ENCODE results near the gene NCAM1.
"Not testable (repeated sequence)": the region's sequence is repeated elsewhere in the genome, so short reads cannot be mapped to it uniquely, and the experiment has no call there.

NCAM1 gene

DNA sequence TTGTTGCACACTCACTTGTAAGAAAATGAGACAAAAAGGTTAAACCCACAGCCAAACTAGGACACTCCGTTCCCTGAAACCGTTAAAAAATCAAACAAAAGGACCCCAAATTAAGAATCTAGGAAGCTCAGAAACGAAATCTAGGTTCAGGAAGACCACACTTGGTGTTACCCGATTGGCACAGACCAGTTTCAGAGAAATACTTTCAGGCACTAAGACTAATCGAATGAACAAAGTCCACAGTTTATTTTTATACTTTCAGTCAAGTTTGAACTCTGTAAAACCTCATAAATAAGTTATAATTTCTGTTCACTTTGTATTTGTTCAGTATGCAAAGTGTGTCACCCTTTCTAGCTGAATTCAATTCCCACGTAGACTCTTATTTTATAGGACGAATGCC is 314.4 kb downstream of the NCAM1 start:
- no peak for DNase-seq (ENCODE audit: low read depth in 2 of 2)

DNA sequence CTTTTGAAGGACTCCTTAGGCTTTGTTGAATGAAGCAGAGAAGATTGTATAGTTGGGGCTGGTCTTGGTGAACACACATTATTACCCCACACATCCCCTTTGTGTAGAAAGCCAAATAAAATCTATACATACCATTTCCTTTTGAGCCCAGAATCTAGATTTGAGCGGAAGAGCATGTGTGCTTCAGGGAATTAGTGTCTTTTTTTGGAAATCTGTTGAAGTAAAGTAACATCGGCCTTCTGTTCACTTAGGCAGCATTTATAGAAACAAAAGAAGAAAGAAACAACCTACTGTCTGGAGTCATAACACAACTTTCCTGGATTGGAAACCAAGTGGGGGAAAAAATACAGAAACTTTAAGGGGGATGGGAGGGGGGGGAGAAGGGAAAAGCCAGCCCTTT is 315.2 kb downstream of the NCAM1 start:
- no peak for DNase-seq (ENCODE audit: low read depth in 2 of 2)

DNA sequence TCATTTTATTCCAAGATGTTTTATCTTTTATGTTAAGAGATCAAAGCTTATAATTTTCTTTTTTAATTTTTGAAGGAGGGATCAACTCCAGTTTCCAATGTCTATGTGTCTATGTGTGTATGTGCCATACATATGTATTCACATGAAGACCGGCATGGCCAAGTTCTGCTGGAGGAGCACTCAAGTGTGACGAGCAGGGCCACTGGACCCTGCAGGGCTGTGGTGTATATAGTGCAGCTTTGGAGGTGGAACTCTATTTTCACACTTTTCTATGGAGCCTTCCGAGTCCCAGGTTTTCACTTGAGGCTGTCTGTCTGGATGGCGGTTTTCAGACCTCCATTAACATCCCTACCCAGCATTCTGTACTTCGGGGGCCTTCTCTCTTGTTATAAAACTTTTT is 316.7 kb downstream of the NCAM1 start:
- DNase-seq (ENCODE audit: low read depth in 2 of 2), result no peak

DNA sequence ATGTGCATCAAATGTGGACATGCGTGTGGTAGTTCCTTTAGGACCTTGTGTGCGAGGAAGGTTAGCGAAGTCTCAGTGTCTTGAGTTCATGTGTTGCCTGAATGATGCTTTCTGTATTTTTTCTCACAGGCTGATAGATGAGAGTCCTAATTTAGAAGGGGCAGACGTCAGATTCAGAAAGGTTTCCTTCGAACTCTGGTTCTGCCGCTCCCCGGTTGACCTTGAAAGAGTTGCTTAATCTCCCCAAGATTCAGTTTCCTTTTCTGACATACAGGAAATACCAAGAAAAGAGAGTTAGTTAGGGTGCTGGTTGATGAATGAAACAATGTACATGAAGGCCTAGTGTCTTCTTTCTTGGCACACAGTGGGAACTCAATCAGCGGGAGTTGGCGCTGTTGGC is 317.3 kb downstream of the NCAM1 start:
- no peak for DNase-seq (ENCODE audit: low read depth in 2 of 2)

DNA sequence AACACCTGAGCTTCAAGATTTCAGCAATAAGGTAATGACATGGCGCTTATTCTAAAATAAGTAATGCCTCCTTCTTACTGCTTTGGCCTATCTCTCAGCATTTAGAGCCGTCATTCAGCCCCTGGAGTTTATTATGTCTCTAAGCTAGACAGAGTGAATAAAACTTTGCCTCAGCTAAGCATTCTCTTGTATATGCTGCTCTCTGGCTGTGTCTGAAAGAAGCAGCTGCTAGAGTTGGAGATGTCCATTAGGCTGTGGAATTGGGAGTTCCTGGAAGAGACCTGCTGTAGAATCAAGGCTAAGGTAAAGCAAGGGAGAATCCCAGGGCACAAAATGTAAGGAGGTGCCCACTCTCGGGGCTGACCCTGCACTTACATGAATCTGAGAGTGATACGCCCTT is 317.7 kb downstream of the NCAM1 start:
- no peak for DNase-seq (ENCODE audit: low read depth in 2 of 2)

DNA sequence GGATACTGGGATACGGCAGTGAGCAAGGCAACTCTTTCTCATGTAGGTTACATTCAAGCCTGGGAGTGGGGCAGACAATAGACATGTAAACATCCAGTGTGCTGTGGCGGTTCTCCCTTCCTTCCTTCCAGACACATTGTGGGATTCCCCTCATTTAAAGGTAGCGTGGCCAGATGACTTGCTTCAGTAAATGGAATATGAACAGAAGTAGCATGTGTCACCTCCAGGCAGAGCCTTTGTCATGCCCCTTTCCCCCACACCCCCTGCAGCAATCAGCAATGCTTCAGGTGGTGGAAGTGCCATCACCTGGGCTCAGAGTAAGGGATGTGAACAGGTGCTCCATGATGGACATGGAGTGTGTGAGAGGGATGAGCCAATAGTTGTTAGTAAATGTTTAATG is 318.4 kb downstream of the NCAM1 start:
- DNase-seq (ENCODE audit: low read depth in 2 of 2), result no peak

DNA sequence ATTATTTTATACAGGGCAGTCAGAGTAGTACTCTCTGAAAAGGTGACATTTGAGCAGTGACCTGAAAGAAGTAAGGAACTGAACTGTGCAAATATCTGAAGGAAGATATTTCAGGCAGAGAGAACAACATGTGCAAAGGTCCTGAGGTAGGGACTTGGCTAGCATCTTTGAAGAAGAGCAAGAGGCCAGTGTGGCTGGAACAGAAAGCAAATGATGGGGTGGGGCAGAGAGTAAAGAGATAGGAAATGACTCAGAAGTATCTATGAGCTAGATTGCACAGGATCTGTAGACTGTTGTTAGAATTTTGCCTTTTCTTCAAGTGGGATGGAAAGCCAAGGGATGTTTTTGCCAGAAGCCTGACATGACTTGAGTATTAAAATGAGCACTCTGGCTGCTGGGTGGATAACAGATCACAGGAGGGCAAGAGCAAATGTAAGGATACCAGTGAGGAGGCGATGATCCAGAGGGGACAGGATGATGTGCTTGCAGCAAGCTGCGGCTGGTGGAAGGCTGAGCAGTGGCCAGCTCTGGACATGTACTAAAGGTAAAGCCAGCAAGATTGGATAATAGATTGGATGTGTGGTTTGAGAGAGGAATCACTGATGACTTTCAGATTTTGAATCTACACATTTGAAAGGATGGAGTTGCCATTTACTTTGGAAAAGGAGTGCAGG is 320.0 kb downstream of the NCAM1 start:
- no peak for DNase-seq (ENCODE audit: low read depth in 2 of 2)

DNA sequence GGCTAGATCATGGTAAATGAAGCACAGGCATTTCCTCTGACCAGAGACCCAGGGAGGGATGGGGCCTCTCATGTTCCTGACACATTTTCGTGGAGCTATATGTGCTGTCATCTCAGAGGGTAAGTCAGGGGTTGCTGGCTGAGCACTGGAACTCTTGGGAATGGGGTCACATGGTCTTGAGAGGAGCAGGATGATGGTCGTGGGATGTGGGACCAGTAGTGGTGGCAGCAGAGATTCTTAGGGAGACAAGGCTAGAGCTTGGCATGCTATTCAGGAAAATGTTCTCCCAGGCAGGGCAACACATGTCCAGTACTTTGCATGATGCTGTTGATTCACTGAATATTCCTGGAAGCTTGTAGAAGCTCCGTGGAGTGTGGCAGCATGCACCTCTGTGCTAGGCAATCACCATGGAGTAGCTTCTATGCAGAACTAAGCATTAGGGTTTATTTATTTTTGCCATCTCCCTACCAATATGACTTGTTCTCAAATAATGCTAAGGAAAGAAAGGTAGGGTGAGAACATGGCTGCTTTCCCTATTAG is 321.7 kb downstream of the NCAM1 start:
- no peak for DNase-seq (ENCODE audit: low read depth in 2 of 2)

DNA sequence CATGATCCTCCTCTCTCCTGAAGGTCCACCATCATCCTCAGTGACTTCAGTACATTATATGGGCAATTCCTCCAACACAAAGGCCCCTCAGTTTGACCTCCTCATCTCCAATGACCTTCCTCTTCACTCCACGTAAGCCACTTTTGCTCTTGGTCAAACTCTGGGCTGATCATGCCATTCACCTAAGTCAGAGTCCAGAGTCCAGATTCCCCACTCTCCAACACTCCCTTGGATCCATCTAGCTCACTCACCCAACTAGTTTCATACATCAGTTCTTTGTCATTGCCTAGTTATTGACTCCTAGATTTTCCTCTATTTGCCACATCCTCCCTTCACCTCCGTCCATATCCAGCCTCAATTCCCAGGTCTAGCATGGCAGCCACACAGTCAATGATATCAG is 322.7 kb downstream of the NCAM1 start:
- no peak for DNase-seq (ENCODE audit: low read depth in 2 of 2)

DNA sequence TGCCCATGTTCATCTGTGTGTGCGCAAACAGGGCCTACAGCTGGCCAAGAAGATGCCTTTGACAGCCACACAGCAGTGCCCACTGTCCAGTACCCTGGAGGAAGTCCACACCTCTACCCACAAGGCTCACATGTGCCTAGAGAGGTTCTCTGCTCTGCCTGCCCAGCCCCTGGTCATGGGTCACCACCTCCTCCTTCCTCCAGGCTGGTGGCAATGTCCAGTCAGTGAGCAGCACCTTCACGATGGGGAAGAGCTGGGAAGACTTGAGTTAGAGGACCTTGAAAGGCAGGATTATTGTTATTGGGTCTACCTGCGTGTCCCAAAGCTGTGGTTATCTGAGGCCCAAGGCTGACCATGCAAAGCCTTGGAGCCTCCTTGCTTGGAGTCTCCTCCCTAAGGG is 324.8 kb downstream of the NCAM1 start:
- DNase-seq (ENCODE audit: low read depth in 2 of 2), result no peak

DNA sequence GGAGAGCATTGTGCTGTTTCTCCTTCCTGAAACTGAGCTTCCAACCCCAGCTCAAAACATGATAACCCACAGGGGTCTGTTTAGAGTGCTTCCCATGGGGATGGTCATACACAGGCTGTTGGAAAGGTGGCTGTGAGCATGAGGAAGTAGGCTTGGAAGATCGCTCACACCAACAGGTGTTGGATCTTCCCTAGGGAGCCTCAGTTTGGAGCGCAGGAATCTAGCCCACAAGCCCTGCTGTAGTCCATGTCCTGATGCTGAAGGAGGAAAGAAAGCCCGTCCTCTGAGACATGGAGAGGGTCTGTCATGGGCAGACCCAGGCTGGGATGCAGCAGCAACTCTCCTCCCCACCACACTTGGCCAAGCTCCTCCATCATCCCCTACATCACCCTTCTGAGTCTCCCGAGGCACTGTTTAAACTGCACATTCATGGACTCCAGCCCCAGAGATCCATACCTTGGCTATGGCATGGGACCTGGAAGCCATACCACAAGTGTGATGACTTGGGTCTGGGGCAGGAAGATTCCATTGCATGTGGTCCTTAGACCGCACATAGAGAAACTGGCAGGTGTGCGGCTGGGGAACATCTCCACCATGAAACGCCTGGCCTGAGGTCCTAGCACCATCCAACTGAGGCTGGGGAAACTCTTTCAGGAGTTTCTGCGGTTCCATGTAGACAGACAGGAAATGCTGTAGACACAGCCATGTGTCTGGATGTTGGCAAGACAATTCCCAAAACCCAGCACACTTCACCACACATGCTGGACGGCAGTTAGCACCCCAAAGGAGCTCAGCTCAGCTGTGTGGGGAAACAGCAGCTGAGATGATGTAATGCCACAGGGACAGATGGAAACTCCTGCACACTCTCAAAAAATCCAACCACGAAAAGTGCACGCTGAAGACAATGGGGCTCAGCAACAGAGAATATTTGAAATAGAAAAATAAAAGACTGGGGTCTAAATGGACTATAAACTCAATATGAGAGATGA is 325.6 kb downstream of the NCAM1 start:
- peak; percentile 48 to 49 for DNase-seq (ENCODE audit: low read depth in 2 of 2)

DNA sequence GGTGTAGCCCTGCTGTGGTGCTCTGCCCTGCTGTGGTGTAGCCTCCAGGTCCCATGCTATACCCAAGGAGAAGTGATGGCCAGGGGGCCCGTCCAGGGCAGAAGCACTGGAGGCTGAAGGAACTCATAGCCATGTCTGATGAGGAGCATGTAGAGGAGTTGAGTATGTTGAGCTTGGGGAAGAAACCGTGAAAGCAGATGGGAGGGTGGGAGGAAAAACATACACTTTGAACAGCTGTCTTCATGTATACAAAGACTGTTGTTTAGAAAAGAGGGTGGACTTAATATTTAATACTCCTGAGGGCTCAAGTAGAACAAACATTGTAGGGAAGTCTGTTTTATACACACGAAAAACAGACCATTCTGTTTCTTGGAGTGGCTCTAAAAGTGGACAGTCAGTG is 326.6 kb downstream of the NCAM1 start:
- DNase-seq (ENCODE audit: low read depth in 2 of 2), result no peak

DNA sequence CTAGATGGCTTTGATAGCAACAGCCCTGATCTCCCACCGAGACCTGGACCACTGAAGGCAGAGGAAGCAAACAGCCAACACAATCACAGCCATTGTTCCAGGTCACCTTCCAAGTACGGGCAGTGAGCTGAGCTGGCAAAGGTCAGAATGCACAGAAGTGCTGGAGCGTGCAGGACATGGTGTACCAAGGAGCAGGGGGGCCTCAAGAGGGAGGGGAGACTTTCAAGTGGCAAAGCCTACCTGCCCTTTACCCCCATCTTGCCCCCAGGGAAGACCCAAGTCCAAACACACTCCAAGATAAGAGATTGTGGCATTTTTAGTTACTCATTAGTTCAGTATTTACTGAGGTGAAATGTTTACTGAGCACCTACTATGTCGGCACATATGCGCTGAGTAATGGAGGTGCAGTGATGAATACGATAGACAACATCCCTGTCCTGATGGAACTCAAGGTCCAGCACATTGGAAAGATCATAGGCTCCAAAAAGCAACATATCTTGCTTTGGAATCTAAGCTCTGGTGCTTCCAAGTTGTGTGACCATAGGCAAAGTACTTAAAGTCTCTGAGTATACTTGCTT is 327.2 kb downstream of the NCAM1 start:
- no peak for DNase-seq (ENCODE audit: low read depth in 2 of 2)

DNA sequence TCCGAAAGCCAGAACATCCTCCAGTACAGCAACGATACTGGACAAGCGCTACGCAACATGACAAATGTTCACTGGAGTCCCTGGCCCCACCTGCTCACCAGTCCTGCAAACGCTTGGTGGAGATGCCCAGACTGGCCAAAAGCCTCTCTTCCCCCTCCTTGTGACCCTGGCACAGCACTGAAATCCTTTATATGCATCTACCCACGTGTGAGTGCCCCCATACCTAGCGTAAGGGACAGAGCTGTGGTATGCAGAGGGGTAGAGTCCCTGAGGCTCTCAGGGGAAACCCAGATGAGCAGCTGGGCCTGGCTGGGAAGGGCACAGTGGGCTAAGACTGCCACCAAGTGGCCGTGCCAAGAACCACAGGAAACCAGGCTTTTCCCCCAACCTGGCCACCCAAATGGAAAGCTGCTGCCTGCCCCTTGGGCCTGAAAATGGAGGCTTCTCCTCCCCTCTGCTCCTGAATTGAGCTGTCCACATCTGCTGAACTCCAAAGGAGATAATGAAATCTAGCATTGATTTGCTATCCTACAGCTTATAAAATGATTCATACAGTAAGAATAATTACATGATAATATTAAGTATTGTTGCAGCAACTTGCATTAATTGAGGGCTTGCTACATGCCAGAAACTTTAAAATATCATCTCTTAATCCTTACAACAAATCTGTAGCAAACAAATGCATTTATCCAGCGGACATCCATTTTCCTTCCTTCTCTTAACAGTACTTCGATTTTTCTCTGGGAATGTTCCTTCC is 328.4 kb downstream of the NCAM1 start:
- peak; percentile 22 to 24 for DNase-seq (ENCODE audit: low read depth in 2 of 2)

DNA sequence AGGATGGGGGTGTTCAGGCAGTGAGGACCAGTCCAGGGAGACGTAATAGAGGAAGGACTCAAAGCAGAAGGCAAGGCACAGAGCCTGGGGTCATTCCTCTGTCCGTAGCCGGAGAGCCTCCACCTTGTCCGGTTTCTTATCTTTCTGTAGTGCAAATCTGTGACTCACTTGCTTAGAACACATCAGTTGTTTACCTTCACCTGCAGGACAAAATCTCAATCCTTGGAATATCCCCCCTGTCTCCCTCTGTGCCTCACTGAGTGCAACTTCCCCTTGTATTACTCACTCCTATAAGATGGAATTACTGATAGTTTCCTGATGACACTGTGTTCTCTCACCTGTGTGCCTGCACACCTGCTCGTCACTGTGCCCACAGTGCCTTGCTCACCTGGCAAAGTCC is 332.7 kb downstream of the NCAM1 start:
- DNase-seq (ENCODE audit: low read depth in 2 of 2), result no peak

DNA sequence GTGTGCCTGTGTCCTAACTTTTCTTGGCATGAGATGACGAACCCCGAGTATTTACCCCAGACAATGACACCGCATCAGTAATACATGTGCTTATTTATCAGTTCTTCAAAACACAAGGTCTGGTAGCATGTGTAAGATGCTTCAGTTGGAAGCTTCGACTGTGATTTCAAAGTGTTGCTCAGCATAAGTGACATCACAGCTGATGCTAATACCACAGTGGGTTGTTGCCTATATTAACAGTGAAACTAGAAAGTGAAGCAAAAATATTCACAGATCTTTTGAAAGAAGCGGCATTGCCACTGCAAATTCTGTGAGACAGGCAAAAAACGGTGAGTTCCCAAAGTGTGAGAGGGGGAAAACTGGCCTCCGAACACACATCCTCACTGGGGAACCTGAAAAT is 334.8 kb downstream of the NCAM1 start:
- DNase-seq (ENCODE audit: low read depth in 2 of 2), result no peak

DNA sequence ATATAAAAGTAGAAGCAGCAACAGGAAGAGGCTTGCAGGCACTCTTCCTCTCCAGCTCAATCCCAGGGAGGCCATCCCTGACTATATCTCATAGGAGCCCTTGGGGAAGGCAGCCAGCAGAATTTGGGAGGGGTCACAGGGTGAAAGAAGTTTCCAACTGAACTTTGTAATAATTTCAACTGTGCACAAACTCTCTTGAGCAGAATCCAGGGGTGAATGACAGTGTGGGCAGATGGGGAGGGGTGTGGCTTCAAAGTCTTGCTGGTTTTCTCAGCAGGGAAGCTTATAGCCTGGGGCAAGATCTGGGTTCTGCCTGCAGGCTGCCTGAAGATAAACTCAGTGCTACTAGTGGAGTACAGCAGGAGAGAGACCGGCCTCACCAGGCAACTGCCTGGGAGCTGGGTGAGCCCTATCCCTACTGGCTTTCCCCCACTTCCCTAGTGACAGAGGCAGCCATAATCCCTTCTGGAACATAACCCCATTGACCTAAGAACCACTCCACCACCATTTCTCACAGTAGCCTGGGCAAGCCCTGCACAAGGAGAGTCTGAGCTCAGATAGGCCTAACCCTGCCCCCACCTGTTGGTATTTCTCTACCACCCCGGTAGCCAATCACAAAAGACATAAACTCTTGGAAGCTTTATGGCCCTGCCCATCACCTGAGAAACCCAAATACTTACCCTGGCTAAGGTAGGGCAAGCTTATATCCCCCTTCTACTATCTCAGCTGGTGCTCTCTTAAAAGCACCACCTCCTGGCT is 335.4 kb downstream of the NCAM1 start:
- DNase-seq (ENCODE audit: low read depth in 2 of 2), result no peak

DNA sequence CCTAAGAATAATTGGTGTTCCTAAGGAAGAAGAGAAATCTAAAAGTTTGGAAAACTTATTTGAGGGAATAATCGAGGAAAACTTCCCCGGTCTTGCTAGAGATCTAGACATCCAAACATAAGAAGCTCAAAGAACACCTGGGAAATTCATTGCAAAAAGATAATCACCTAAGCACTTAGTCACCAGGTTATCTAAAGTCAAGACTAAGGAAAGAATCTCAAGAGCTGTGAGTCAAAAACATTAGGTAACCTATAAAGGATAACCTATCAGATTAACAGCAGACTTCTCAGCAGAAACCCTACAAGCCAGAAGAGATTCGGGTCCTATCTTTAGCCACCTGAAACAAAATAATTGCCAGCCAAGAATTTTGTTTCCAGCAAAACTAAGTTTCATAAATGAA is 337.3 kb downstream of the NCAM1 start:
- not testable (repeated sequence) for DNase-seq (ENCODE audit: low read depth in 2 of 2)

DNA sequence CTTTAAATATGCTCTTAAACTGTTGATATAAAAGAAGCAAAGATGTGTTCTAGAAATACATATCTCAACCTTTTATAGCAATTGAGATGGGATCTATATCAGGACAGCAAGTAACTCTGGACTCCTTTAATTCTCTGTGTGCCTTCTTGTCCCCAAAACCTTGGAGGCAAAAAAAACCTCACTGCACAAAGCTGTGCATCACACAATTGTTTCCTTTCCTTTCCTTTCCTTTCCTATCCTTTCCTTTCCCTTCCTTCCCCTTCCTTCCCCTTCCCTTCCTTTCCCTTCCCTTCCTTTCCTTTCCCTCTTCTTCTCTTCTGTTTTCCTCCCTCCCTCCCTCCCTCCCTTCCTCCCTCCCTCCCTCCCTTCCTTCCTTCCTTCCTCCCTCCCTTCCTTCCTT is 343.7 kb downstream of the NCAM1 start:
- DNase-seq (ENCODE audit: low read depth in 2 of 2), result no peak

DNA sequence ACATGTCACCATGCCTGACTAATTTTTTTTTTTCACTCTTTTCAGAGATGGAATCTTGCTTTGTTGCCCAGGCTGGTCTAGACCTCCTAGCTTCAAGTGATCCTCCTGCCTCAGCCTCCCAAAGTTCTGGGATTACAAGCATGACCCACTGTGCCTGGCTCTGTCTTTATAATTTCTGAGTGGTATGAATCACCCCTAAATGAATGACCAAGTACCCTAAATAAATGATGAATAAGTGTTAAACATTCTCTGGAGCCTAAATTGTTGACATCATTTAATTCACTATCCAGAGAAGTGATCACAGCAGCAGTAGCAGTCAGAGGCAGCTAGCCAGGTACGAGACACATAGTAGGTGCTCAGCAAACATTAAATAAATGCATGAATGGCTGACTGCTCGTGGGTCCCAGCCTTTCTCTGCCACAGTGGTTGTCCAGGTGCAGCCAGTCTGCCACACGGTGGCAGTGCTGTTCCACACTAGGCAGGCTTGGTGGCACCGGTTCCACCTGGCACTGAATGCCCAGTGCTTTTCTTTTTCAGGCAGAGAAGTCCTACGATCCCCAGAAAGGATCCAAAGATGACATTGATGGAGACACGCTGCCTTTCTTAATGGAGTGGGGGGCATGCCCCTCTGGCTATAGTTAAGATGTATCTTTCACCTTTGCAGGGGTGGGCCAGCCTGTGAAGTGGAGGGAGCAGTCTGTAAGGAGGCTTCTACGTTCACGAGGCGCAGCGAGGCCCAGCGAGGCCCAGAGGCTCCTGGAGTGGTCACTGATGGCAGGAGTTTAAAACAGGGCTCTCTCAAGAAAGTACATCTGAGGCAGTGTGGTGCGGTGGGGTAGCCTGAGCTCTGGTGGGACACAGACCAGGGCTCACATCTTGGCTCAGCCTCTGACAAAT is 344.5 kb downstream of the NCAM1 start:
- no peak for DNase-seq (ENCODE audit: low read depth in 2 of 2)
